Measurements from ENCODE around the gene PHETA1. TPM values are rescaled to one million over a fixed set of nuclear protein-coding genes. Genes with fewer than 3 reads are reported as not detected.
"Not testable (repeated sequence)": the region's sequence is repeated elsewhere in the genome, so short reads cannot be mapped to it uniquely, and the experiment has no call there.

PHETA1 gene
- total RNA-seq, 4 donors from 2014 or later = under 0.01 to 15.1 (median 6.0) TPM

DNA sequence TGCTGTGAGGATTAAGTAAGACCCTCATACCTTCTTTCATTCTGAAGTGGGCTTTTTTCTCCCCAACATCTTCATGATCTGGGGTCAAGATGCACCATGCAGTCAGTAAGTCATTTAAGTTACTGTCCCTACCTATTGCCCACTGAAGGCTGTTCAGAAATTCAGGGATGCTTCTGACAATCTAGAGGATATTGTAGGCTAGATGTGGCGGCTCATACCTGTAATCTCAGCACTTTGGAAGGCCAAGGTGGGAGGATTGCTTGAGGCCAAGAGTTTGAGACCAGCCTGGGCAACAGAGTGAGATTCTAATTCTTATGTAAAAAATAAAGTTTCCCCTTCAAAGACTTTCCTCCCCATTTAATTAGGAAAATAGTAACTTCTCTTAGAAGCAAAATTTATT, 28.7 kb downstream of the PHETA1 start:
- H3K27me3 ChIP-seq = no peaks in the 10 kb centered on the region
- no peak for TF ChIP-seq POLR2A (IDR thresholded peaks at IDR 0.05)
- TF ChIP-seq, protein P1, sequence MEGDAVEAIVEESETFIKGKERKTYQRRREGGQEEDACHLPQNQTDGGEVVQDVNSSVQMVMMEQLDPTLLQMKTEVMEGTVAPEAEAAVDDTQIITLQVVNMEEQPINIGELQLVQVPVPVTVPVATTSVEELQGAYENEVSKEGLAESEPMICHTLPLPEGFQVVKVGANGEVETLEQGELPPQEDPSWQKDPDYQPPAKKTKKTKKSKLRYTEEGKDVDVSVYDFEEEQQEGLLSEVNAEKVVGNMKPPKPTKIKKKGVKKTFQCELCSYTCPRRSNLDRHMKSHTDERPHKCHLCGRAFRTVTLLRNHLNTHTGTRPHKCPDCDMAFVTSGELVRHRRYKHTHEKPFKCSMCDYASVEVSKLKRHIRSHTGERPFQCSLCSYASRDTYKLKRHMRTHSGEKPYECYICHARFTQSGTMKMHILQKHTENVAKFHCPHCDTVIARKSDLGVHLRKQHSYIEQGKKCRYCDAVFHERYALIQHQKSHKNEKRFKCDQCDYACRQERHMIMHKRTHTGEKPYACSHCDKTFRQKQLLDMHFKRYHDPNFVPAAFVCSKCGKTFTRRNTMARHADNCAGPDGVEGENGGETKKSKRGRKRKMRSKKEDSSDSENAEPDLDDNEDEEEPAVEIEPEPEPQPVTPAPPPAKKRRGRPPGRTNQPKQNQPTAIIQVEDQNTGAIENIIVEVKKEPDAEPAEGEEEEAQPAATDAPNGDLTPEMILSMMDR (IDR thresholded peaks at IDR 0.05) = no peak
- no peaks in the 10 kb centered on the region for H3K9me3 ChIP-seq
- intact Hi-C loops (cut with DNase I; ENCODE audit: low total_unique reads) = no loop called here
- no peaks in the 10 kb centered on the region for H3K36me3 ChIP-seq
- H3K4me1 ChIP-seq = no peaks in the 10 kb centered on the region
- no peak overlapping the region for H3K4me3 ChIP-seq
- H3K27ac ChIP-seq = no peak overlapping the region
- DNase-seq = no peak

DNA sequence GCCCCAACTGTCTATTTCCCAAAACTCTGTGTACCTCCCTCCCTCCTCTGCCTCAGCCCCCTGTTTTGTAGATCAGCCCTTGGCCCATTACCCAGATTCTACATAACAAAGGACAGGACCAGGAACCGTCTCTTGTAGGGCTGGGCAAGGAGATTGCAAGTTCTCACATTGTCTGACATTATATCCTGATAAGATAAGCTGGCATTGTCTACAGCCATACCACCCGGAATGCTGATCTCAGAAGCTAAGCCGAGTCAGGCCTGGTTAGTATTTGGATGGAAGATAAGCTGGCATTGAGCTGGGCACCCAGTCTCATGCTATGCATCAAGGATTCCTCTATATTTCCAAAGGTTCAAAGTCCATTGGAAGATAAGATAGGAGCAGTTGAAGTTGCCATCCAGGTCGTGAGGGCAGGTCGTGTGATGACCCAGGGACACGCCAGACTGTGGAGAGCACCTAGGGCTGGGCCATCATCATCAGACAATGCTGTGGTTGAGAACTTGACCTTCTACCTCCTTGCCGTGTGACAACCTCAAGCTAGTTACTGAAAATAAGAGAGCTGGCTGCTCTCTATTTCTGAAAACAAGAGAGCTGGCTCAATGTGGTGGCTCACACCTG, 29.5 kb downstream of the PHETA1 start:
- DNase-seq = no peak
- no peak for TF ChIP-seq POLR2A (IDR thresholded peaks at IDR 0.05)
- TF ChIP-seq, protein P1 (IDR thresholded peaks at IDR 0.05) = no peak
- no peaks in the 10 kb centered on the region for H3K9me3 ChIP-seq
- H3K4me1 ChIP-seq = no peaks in the 10 kb centered on the region
- H3K4me3 ChIP-seq = no peak overlapping the region
- intact Hi-C loops (cut with DNase I; ENCODE audit: low total_unique reads) = no loop called here
- no peak overlapping the region for H3K27ac ChIP-seq
- H3K36me3 ChIP-seq = no peaks in the 10 kb centered on the region
- no peaks in the 10 kb centered on the region for H3K27me3 ChIP-seq

DNA sequence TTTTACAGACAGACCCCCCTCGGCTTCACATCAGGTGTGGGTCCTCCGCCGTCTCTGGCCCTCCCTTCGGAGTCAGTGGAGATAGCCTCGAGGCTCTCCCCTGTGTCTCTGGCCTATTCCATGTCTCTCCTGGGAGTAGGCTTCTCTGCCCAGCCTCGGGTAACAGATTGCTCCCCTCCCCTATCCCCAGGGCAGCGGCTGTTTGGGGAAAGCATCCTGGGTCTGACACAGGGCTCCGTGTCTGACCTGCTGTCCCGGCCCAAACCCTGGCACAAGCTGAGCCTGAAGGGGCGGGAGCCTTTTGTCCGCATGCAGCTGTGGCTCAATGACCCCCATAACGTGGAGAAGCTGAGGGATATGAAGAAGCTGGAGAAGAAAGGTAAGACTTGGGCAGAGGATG, 30.8 kb downstream of the PHETA1 start:
- intact Hi-C loops (cut with DNase I; ENCODE audit: low total_unique reads) = no loop called here
- TF ChIP-seq, protein P1 (IDR thresholded peaks at IDR 0.05) = no peak
- no peak for TF ChIP-seq POLR2A (IDR thresholded peaks at IDR 0.05)

DNA sequence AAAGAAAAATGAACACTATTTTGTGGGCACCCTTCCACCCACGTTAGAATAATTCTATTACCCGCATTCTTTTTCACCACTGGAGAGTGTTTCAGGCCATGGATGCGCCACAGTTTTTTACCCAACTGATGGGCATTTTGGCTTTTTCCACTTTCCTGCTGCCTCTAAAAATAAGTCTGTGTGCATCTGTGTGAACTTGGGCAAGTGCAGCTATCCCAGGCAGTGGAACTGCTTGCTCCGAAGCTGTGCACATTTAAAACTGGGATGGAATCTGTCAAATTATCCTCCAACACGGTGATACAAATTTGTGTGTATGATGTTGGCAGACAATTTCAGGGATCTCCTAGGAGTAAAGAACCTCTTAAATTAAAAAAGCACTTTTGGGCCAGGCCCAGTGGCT, 31.5 kb downstream of the PHETA1 start:
- no peak overlapping the region for H3K27ac ChIP-seq
- no peak for DNase-seq
- H3K4me3 ChIP-seq = no peak overlapping the region
- H3K9me3 ChIP-seq = no peaks in the 10 kb centered on the region
- no peak for TF ChIP-seq POLR2A (IDR thresholded peaks at IDR 0.05)
- TF ChIP-seq, protein P1 (IDR thresholded peaks at IDR 0.05) = no peak
- intact Hi-C loops (cut with DNase I; ENCODE audit: low total_unique reads) = no loop called here
- no peaks in the 10 kb centered on the region for H3K36me3 ChIP-seq
- H3K27me3 ChIP-seq = no peaks in the 10 kb centered on the region
- H3K4me1 ChIP-seq = no peaks in the 10 kb centered on the region

More for the DNA sequence above, 30.8 kb downstream of the PHETA1 start:
- no peaks in the 10 kb centered on the region for H3K27me3 ChIP-seq
- no peak overlapping the region for H3K4me3 ChIP-seq
- H3K9me3 ChIP-seq = no peaks in the 10 kb centered on the region
- DNase-seq = no peak
- no peak overlapping the region for H3K27ac ChIP-seq
- no peaks in the 10 kb centered on the region for H3K36me3 ChIP-seq
- no peaks in the 10 kb centered on the region for H3K4me1 ChIP-seq

DNA sequence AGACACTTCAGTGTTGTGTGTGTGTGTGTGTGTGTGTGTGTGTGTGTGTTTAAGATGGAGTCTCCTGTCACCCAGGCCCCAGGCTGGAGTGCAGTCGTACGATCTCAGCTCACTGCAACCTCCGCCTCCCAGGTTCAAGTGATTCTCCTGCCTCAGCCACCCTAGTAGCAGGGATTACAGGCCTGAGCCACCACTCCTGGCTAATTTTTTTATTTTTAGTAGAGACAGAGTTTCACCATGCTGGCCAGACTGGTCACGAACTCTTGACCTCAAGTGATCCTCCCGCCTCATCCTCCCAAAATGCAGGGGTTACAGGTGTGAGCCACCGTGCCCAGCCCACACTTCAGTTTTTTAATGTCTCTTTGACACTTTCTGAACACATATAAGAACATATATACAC, 32.5 kb downstream of the PHETA1 start:
- H3K27me3 ChIP-seq; DNase-seq; H3K9me3 ChIP-seq; intact Hi-C loops (cut with DNase I; ENCODE audit: low total_unique reads); H3K4me1 ChIP-seq; H3K4me3 ChIP-seq; H3K27ac ChIP-seq; H3K36me3 ChIP-seq: not testable (repeated sequence)

DNA sequence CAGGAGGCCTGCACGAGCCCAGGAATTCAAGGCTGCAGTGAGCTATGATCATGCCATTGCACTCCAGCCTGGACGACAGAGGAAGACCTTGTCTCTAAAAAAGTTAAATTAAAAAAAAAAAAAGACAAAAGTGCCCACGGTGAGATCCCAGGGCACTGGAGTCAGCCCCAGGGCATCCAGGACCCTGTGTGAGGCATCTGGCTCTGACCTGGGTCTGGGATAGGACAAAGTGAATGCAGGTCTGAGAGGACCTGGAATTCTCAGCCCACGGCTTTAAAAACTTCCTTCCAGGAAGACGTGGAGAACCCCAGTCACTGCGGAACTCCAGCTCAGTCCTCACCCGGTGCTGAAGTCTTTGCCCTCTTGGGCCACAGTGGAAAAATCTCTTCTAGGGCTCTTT, 33.1 kb downstream of the PHETA1 start:
- no peak overlapping the region for H3K4me3 ChIP-seq
- H3K27ac ChIP-seq = no peak overlapping the region
- H3K4me1 ChIP-seq = no peaks in the 10 kb centered on the region
- H3K9me3 ChIP-seq = no peaks in the 10 kb centered on the region
- intact Hi-C loops (cut with DNase I; ENCODE audit: low total_unique reads) = no loop called here
- no peak for DNase-seq
- H3K36me3 ChIP-seq = no peaks in the 10 kb centered on the region
- TF ChIP-seq, protein P1 (IDR thresholded peaks at IDR 0.05) = no peak
- no peak for TF ChIP-seq POLR2A (IDR thresholded peaks at IDR 0.05)
- no peaks in the 10 kb centered on the region for H3K27me3 ChIP-seq

DNA sequence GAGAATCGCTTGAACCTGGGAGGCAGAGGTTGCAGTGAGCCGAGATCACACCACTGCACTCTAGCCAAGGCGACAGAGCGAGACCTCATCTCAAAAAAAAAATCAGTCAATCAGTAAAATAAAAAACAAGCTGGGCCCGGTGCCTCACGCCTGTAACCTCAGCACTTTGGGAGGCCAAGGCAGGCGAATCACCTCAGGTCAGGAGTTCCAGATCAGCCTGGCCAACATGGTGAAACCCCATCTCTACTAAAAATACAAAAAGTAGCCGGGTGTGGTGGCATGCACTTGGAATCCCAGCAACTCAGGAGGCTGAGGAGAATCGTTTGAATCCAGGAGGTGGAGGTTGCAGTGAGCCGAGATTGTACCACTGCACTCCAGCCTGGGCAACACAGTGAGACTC, 33.6 kb downstream of the PHETA1 start:
- intact Hi-C loops (cut with DNase I; ENCODE audit: low total_unique reads); H3K9me3 ChIP-seq; H3K27ac ChIP-seq; H3K36me3 ChIP-seq; H3K4me3 ChIP-seq; DNase-seq; H3K4me1 ChIP-seq; H3K27me3 ChIP-seq: not testable (repeated sequence)

Measured in uterus (tissue), 4 donors.